ENCODE data around the gene HS3ST2. TPM values are rescaled to one million over a fixed set of nuclear protein-coding genes. Genes with fewer than 3 reads are reported as not detected.
"Not testable (repeated sequence)": the region's sequence is repeated elsewhere in the genome, so short reads cannot be mapped to it uniquely, and the experiment has no call there.

Gene HS3ST2
- total RNA-seq, 1 donor from 2014 or later = not detected

- no peak for TF ChIP-seq CTCF (IDR thresholded peaks at IDR 0.05)
- no peaks in the 10 kb centered on the region for H3K4me1 Mint-ChIP-seq (ENCODE audit: low read depth)
- H3K9me3 Mint-ChIP-seq (ENCODE audit: low read depth) = no peaks in the 10 kb centered on the region
- H3K27ac Mint-ChIP-seq (ENCODE audit: unreplicated experiment) = no peak overlapping the region
- no peak for DNase-seq (ENCODE audit: low spot score)
- peaks cover 14% of the 10 kb centered on the region for H3K27me3 Mint-ChIP-seq (ENCODE audit: low read depth)
- H3K36me3 Mint-ChIP-seq (ENCODE audit: low read depth) = no peaks in the 10 kb centered on the region
- no peak overlapping the region for H3K4me3 Mint-ChIP-seq (ENCODE audit: unreplicated experiment)
Observed at GRCh38 chr16:22838681-22839080, 24.7 kb downstream of the HS3ST2 start.

- not testable (repeated sequence) for H3K36me3 Mint-ChIP-seq (ENCODE audit: low read depth); H3K27ac Mint-ChIP-seq (ENCODE audit: unreplicated experiment); H3K9me3 Mint-ChIP-seq (ENCODE audit: low read depth); H3K4me3 Mint-ChIP-seq (ENCODE audit: unreplicated experiment); H3K27me3 Mint-ChIP-seq (ENCODE audit: low read depth); H3K4me1 Mint-ChIP-seq (ENCODE audit: low read depth); DNase-seq (ENCODE audit: low spot score)
Observed at GRCh38 chr16:22842031-22842430, 28.1 kb downstream of the HS3ST2 start.

GRCh38 chr16:22843122-22843521 is 29.2 kb downstream of the HS3ST2 start:
- no peaks in the 10 kb centered on the region for H3K4me1 Mint-ChIP-seq (ENCODE audit: low read depth)
- no peaks in the 10 kb centered on the region for H3K9me3 Mint-ChIP-seq (ENCODE audit: low read depth)
- H3K4me3 Mint-ChIP-seq (ENCODE audit: unreplicated experiment) = no peak overlapping the region
- no peaks in the 10 kb centered on the region for H3K36me3 Mint-ChIP-seq (ENCODE audit: low read depth)
- no peak overlapping the region for H3K27ac Mint-ChIP-seq (ENCODE audit: unreplicated experiment)
- peaks cover 11% of the 10 kb centered on the region for H3K27me3 Mint-ChIP-seq (ENCODE audit: low read depth)
- no peak for DNase-seq (ENCODE audit: low spot score)
- TF ChIP-seq CTCF (IDR thresholded peaks at IDR 0.05) = no peak

GRCh38 chr16:22843856-22844255 is 29.9 kb downstream of the HS3ST2 start:
- no peak for DNase-seq (ENCODE audit: low spot score)
- TF ChIP-seq CTCF (IDR thresholded peaks at IDR 0.05) = no peak
- H3K36me3 Mint-ChIP-seq (ENCODE audit: low read depth) = no peaks in the 10 kb centered on the region
- H3K9me3 Mint-ChIP-seq (ENCODE audit: low read depth) = no peaks in the 10 kb centered on the region
- H3K27ac Mint-ChIP-seq (ENCODE audit: unreplicated experiment) = no peak overlapping the region
- no peak overlapping the region for H3K4me3 Mint-ChIP-seq (ENCODE audit: unreplicated experiment)
- H3K27me3 Mint-ChIP-seq (ENCODE audit: low read depth) = peaks cover 6% of the 10 kb centered on the region
- H3K4me1 Mint-ChIP-seq (ENCODE audit: low read depth) = no peaks in the 10 kb centered on the region

- Mint-ChIP-seq H3K27me3 (ENCODE audit: low read depth) (peaks cover 4% of the 10 kb centered on the region), H3K4me3 (ENCODE audit: unreplicated experiment) (no peak overlapping the region), H3K9me3 (ENCODE audit: low read depth) (no peaks in the 10 kb centered on the region), H3K36me3 (ENCODE audit: low read depth) (no peaks in the 10 kb centered on the region), H3K4me1 (ENCODE audit: low read depth) (no peaks in the 10 kb centered on the region), H3K27ac (ENCODE audit: unreplicated experiment) (no peak overlapping the region)
- no peak for TF ChIP-seq CTCF (IDR thresholded peaks at IDR 0.05)
- DNase-seq (ENCODE audit: low spot score) = no peak
Observed at GRCh38 chr16:22844416-22844815, 30.5 kb downstream of the HS3ST2 start.

GRCh38 chr16:22847100-22847499 is 33.1 kb downstream of the HS3ST2 start:
- H3K9me3 Mint-ChIP-seq (ENCODE audit: low read depth) = no peaks in the 10 kb centered on the region
- no peak overlapping the region for H3K4me3 Mint-ChIP-seq (ENCODE audit: unreplicated experiment)
- no peak for TF ChIP-seq CTCF (IDR thresholded peaks at IDR 0.05)
- peaks cover 2% of the 10 kb centered on the region for H3K27me3 Mint-ChIP-seq (ENCODE audit: low read depth)
- no peak for DNase-seq (ENCODE audit: low spot score)
- no peaks in the 10 kb centered on the region for H3K36me3 Mint-ChIP-seq (ENCODE audit: low read depth)
- no peak overlapping the region for H3K27ac Mint-ChIP-seq (ENCODE audit: unreplicated experiment)
- no peaks in the 10 kb centered on the region for H3K4me1 Mint-ChIP-seq (ENCODE audit: low read depth)

Measured in chondrocyte (in vitro differentiated cells).